ENCODE data around the gene IL17RB.

Gene IL17RB

DNA sequence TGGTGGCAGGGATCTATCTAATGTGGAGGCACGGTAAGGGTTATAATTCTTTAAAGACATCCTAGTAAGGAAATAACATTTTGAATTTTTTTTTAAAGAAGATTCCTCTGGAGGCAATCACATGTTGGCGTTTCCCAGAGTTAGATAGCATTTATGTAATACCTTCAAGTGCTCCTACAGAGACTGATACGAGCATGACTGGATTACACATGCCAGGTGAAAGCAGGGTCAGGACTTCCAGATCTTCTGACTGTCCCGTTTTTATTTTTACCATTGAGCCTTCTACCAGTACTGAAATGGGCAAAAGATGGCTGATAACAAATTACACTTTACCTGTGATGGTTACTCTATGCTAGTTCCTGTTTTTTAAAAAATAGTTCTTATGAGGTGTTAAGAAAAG lies 13.8 kb downstream of the IL17RB start:
- DNase-seq (ENCODE audit: low spot score): no peak

DNA sequence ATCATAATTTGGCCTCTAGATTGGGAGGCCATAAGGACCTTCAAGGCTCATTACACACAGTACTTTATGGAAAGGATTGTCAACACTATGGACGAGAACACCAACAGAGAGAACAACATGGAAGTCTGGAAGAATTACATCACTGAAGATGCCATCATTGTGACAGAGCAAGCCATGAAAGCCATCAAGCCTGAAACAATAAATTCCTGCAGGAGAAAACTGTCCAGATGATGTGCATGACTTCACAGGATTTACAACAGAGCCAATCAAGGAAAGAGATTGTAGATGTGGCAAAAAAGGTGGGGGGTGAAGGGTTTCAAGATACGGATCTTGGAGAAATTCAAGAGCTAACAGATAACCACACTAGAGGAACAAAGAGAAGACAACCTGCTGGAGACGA lies 15.9 kb downstream of the IL17RB start:
- no peak for DNase-seq (ENCODE audit: low spot score)

GRCh38 chr3:53863145-53863544 lies 16.8 kb downstream of the IL17RB start:
- no peak for DNase-seq (ENCODE audit: low spot score)

DNA sequence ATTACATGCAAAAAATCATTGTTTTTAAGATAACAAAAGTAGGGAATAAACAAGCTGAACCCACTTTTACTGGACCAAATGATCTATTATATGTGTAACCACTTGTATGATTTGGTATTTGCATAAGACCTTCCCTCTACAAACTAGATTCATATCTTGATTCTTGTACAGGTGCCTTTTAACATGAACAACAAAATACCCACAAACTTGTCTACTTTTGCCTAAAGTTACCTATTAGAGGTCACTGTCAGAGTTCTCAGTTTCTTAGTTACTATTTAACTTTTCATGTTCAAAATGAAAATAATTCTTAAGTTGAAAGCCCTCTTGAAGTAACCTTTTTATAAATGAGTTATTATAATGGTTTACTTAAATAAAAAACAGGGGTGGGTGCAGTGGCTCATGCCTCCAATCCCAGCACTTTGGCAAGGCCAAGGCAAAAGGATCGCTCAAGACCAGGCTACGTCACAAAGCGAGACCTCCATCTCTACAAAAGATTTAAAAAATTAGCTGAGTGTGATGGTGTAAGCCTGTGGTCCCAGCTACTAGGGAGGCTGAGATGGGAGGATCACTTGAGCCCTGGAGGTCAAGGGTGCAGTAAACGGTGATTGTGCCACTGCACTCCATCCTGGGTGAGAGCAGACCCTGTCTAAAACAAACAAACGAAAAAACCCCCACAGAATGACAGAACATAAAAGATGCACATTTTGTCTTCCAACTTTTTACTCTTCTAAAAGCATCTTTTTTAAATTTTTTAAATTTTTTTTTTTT lies 19.5 kb downstream of the IL17RB start:
- no peak for DNase-seq (ENCODE audit: low spot score)

- DNase-seq (ENCODE audit: low spot score): no peak
Measured at GRCh38 chr3:53880396-53881345, 34.3 kb downstream of the IL17RB start.

- DNase-seq (ENCODE audit: low spot score): peak; percentile 87
Measured at GRCh38 chr3:53881691-53882593, 35.6 kb downstream of the IL17RB start, which contains the start of gene ACTR8. Gene ACTR8 (minus strand): TSS chr3:53882152. CDS start chr3:53882101, 51 bp downstream.

DNA sequence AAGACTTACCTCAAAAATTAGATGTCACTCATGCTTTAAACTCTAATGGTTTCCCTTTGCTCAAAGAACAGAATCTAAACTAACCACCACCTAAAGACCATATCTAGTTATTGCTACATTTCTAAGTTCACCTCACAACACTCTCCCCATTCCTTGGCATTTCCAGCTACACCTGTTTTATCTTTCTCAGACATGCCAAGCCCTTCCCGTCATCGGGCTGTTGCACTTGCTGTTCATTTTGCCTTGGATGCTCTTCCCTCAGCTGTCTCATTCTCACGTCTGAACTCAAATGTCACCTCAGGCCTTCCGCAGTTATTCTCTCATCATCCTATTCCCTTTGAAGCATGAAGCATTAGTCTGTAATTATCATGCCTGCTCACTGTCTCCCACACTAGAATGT lies 36.6 kb downstream of the IL17RB start:
- no peak for DNase-seq (ENCODE audit: low spot score)

GRCh38 chr3:53884623-53885022 lies 38.3 kb downstream of the IL17RB start:
- no peak for DNase-seq (ENCODE audit: low spot score)

GRCh38 chr3:53885239-53885638 lies 38.9 kb downstream of the IL17RB start:
- DNase-seq (ENCODE audit: low spot score): no peak

DNA sequence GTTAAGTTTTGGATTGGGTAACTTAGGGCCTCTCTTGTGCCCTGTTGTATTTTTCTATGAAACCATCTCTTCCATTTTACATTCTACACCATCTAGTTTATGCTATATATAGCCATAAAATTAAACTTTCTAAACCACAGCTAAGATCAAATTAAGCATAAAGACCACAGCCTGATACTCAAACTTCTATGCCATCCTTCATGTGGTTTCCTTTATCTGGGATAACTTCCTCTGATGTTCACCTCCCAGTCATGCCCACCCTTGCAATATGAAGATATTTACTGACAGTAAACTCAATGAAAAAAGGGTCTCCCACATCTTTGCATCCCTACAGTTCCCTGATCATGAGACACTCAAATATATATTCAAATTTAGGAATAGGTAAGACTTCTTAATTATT lies 41.1 kb downstream of the IL17RB start:
- DNase-seq (ENCODE audit: low spot score): no peak

GRCh38 chr3:53888232-53888631 lies 41.9 kb downstream of the IL17RB start:
- no peak for DNase-seq (ENCODE audit: low spot score)

DNA sequence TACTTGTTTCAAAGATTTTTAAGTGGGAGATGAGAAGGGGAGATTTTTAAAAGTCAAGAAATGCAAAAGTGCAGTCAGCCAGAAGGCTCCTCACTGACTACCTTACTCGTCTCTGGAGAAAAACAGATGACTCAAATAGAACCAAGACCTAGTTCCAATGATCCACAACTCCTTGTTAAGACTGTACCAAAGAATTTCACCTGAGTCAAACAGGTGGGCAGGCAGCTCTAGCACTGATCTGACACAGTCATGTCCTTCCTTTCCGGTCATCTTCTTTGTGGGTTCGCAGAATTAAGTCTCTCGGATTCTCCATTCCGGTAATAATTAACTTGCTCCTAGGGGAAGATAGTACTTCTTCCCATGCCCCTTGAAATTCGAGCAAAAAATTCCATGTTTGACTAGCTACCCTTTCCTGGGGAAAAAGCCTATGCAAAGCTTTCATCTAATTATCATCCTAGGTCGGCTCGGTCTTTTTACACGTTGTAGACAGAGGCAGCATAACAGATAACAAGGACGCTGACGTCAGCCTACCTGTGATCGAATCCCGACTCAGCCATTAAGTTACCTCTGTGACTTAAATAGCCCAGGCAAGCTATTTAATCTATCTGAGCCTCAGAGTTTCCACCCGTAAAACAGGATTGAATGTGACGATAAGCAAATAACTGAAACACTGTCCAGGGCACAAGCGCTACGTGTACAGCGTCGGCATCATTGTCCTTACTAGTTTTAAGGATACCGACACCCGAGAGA lies 44.5 kb downstream of the IL17RB start:
- peak; percentile 29 for DNase-seq (ENCODE audit: low spot score)

- DNase-seq (ENCODE audit: low spot score): peak; percentile 98
Measured at GRCh38 chr3:53891497-53892285, 45.3 kb downstream of the IL17RB start, which contains the start of gene SELENOK. Gene SELENOK (minus strand): TSS chr3:53891859.

DNA sequence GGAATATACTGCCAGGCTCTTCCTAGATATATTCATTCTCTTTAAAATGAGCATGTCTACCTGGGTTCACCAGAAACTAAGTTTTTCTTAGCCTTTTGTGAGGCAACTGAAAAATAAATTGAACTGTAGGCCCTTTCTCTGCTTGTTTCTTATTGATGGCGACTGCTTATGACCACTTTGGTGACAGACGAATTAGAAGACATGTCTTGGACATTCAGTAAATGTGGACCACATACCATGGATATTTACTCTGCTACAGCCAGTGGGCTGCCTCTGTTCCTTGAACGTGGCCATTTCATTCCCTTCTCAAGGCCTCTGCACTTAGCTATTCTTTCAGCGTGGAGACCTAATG lies 45.9 kb downstream of the IL17RB start:
- DNase-seq (ENCODE audit: low spot score): no peak

DNA sequence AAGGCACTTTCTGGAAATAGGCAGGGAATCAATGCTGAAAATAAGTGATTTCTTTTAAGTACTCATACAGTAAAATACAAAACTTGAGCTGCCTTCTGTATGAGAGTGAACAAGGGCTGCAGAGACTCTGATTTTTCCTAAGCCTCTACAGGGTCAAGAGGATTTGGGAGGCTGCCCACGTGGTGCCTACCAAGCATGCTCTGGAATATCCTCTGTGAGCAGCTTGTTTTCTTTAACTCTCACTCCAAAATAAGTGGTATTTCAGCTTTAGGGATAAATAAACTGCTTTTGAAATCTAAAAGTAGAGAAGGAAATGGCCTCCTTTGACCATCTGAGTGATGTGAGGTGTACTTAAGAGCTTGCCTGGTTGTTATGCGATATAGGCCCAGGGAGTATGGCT lies 53.4 kb downstream of the IL17RB start:
- no peak for DNase-seq (ENCODE audit: low spot score)

DNA sequence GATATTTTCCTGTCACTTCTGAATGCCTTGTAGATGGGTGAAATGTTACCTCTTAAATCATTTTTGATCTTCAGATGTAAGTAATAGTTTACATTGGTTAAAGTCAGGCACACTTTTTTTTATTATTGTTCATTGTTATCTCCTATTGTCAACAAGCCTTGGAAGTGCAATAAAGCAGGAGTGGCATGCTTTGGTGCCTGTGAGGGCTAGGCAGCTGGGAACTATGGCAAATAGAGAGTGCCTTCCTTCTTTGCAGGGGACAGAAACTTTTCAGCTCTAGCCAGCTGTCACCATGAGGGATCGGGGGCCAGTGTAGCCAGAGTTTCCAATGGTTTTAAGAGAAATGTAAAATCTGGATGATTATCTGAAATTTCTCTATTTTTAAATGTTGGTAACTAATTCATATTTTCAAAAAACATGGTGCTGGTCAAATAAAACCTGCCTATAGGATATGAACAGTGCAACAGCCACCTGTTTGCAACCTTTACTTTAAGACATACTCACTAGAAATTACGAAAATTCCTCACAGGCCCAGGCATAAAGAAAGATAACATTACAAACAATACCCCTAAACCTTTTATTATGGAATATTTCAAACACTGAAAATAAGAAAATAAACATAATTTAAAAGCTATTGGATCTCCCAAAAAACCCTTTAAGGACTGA lies 54.4 kb downstream of the IL17RB start:
- no peak for DNase-seq (ENCODE audit: low spot score)

DNA sequence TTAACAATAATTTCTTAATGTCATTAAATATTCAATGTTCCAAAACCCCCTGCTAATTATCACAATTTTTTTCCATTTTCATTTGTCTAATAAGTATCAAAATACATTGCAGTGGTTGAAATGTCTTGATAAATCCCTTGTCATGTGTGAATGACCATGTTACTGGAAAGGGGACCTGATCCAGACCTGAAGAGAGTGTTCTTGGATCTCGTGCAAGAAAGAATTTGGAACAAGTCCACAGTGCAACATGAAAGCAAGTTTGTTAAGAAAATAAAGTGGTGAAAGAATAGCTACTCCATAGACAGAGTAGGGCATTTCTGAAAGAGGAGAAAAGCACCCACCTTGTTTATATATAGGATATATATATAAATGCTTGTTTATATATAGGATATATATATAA lies 55.7 kb downstream of the IL17RB start:
- no peak for DNase-seq (ENCODE audit: low spot score)

DNA sequence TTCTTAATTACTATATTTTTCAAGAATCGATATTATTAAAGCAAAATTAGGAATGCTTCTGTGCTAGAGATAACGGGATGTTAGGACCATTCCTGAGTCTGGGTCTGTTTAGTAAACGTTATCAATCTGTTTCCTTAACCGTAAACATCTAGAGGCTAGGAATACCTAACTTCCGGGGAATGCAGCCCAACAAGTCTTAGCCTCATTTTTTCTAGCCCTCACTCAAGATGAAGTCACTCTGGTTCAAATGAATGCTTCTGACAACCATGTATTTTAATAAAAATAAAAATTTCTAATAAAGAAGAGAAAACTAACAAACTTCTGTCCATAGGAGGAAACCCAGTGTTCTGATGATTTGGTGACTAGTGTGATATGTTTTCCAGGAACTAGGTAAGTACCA lies 56.3 kb downstream of the IL17RB start:
- no peak for DNase-seq (ENCODE audit: low spot score)

- DNase-seq (ENCODE audit: low spot score): no peak
Measured at GRCh38 chr3:53913401-53913800, 67.0 kb downstream of the IL17RB start.

All from activated CD4-positive, alpha-beta T cell treated with anti-CD3 and anti-CD28 coated beads, Interleukin-2, Interleukin-4, amounts not matched to agents 100 ng/mL and 50 ng/mL, durations not matched to agents 16 hours and 8 hours (primary cell).